SH-SY5Y (cell line): Measurements from ENCODE around the gene PMIS2.

Source experiments
- GATA2 ChIP-seq: IDR thresholded peaks from 2 replicates; pipeline ENCODE4 v1.6.1; 2011; ENCODE audit warnings: mild to moderate bottlenecking, low read depth, low read length
- GATA3 ChIP-seq: IDR thresholded peaks from 2 replicates; pipeline ENCODE4 v1.6.1; 2011; ENCODE audit warnings: low read depth, mild to moderate bottlenecking, low read length, moderate library complexity

- TF ChIP-seq GATA2 (no peak), GATA3 (no peak)
These were observed 42.2 kb downstream of the PMIS2 start for GRCh38 chr19:35628264-35628564.
